Measurements from ENCODE around the gene HSPA1B.

HSPA1B gene

DNA sequence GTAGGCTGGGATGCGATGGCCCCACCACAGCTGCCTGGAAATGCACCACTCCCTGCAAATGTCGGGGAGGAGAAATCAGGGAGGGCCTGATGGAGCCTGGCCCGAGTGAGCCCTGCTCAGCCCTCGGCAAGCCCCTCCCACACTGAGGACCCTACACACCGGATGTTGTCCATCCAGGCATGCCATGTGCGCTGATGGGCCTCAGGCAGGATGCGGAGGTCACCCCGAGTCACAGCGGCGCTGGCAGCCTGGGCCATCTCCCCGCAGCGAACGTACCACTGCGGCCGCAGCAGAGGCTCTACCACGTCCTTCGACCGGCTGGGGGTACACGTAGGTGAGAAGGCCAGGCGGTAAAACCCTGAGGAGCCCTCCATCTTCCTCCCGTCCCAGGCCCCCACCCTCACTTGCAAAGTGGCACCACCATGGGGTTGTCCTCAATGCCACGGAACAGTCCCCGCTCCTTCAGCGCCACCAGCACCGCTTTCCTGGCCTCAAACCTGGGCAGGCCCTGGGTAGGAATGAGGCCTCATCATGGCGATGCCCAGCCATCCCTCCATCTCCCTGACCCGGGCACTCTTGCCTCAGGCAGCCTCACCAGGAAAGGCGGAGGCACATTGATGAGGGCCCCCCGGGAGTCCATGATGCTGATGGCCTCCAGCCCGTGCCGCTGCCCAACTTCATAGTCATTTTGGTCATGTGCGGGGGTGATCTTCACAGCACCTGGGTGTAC lies 45.2 kb upstream of the HSPA1B start:
- no peak overlapping the region for H3K4me3 ChIP-seq (ENCODE audit: low read depth, low read length)
- H3K9me3 ChIP-seq (ENCODE audit: control insufficient read depth, insufficient read depth, low read depth, low read length) = no peaks in the 10 kb centered on the region
- CTCF ChIA-PET = interaction anchor here (0.7 to 7.5 kb wide), 3 partner anchors 13 to 50 kb away, joined by 3 to 50 read pairs (median 3); no protein-coding TSS in a partner anchor
- no peak for TF ChIP-seq ZNF354C (tag by site-specific recombination; IDR thresholded peaks at IDR 0.05; ENCODE audit: borderline replicate concordance, low read depth)
- no peak for TF ChIP-seq OSR2 (tag by site-specific recombination; IDR thresholded peaks at IDR 0.05)
- TF ChIP-seq ZNF76 (tag by site-specific recombination; IDR thresholded peaks at IDR 0.05; ENCODE audit: borderline replicate concordance, low read depth) = no peak
- TF ChIP-seq ZNF184 (tag by site-specific recombination; IDR thresholded peaks at IDR 0.05) = no peak
- TF ChIP-seq HIC1 (tag by site-specific recombination; IDR thresholded peaks at IDR 0.05) = peak; percentile 34; the same call in 1 of the 2 replicates
- no peak for TF ChIP-seq PRDM2 (tag by site-specific recombination; IDR thresholded peaks at IDR 0.05; ENCODE audit: borderline replicate concordance)
- no peak for TF ChIP-seq ZNF830 (tag by site-specific recombination; IDR thresholded peaks at IDR 0.05; ENCODE audit: low read depth)
- no peak for TF ChIP-seq ZNF792 (tag by site-specific recombination; IDR thresholded peaks at IDR 0.05)
- TF ChIP-seq ZNF544 (tag by site-specific recombination; IDR thresholded peaks at IDR 0.05) = no peak
- POLR2A ChIA-PET = interaction anchor here (2.1 to 2.4 kb wide), 1 partner anchor 45 kb away, joined by 10 to 17 read pairs; the partner anchor contains the start of gene HSPA1B
- H3K4me1 ChIP-seq (ENCODE audit: control insufficient read depth, insufficient read depth, low read length) = no peaks in the 10 kb centered on the region; the same call in 1 of the 2 replicates
- H3K27ac ChIP-seq (ENCODE audit: extremely low read depth, low read depth, low read length) = no peak overlapping the region
- peaks cover 10 to 79% of the 10 kb centered on the region in 2 experiments; a peak in 2 of 3 replicates for H3K36me3 ChIP-seq (ENCODE audit: control insufficient read depth in 2 of 2, insufficient read depth in 1 of 2, low read length in 2 of 2)

GRCh38 chr6:31784098-31784925 lies 43.2 kb upstream of the HSPA1B start:
- Histone ChIP-seq H3K9me3 (ENCODE audit: control insufficient read depth, insufficient read depth, low read depth, low read length) (no peaks in the 10 kb centered on the region), H3K4me1 (ENCODE audit: control insufficient read depth, insufficient read depth, low read length) (no peaks in the 10 kb centered on the region), H3K36me3 (ENCODE audit: control insufficient read depth in 2 of 2, insufficient read depth in 1 of 2, low read length in 2 of 2) (peaks cover 16 to 72% of the 10 kb centered on the region in 2 experiments), H3K27ac (ENCODE audit: extremely low read depth, low read depth, low read length) (no peak overlapping the region), H3K4me3 (ENCODE audit: low read depth, low read length) (no peak overlapping the region)
- POLR2A ChIA-PET = interaction anchor here (0.8 to 2.1 kb wide), 3 partner anchors 14 to 43 kb away, joined by 3 to 10 read pairs (median 3); partner anchors contain the start of genes HSPA1B and LSM2
- CTCF ChIA-PET = interaction anchor here (0.9 to 7.5 kb wide), 5 partner anchors 11 to 22 kb away, joined by 4 to 50 read pairs (median 4); partner anchors contain the start of gene LSM2
- TF ChIP-seq ZNF664 (tag by site-specific recombination; IDR thresholded peaks at IDR 0.05) (no peak), ZNF391 (tag by site-specific recombination; IDR thresholded peaks at IDR 0.05; ENCODE audit: borderline replicate concordance, low read depth) (no peak), ZNF747 (tag by site-specific recombination; IDR thresholded peaks at IDR 0.05) (no peak), ZNF514 (tag by site-specific recombination; IDR thresholded peaks at IDR 0.05) (no peak), BCL6B (tag by site-specific recombination; IDR thresholded peaks at IDR 0.05) (no peak), ZNF211 (tag by site-specific recombination; IDR thresholded peaks at IDR 0.05; ENCODE audit: low read depth) (no peak), ZNF530 (tag by site-specific recombination; IDR thresholded peaks at IDR 0.05; ENCODE audit: low read depth) (no peak), OVOL3 (tag by site-specific recombination; IDR thresholded peaks at IDR 0.05) (no peak), ZBTB48 (tag by site-specific recombination; IDR thresholded peaks at IDR 0.05) (no peak), ZNF544 (tag by site-specific recombination; IDR thresholded peaks at IDR 0.05) (no peak), HIC1 (tag by site-specific recombination; IDR thresholded peaks at IDR 0.05) (no peak), SP7 (tag by site-specific recombination; IDR thresholded peaks at IDR 0.05) (no peak), ZNF266 (tag by site-specific recombination; IDR thresholded peaks at IDR 0.05; ENCODE audit: low read depth) (no peak)
